Vagina (tissue), 2 donors: ENCODE measurements around the gene SLC10A3. TPM values are rescaled to one million over a fixed set of nuclear protein-coding genes. Genes with fewer than 3 reads are reported as not detected.

Source experiments
- DNase-seq, 2 donors: peaks; one replicate each; pipeline ENCODE4 v3.0.0-alpha.2; 2017; ENCODE audit errors: extremely low spot score in 2 of 2
- H3K27ac ChIP-seq: fragments of 200-600 bp; sonication (generic); one replicate; pipeline ENCODE4 v1.5.1; 2019
- H3K27me3 ChIP-seq: fragments of 200-600 bp; sonication (generic); one replicate; pipeline ENCODE4 v1.5.1; 2019
- H3K36me3 ChIP-seq, 2 donors: fragments of 200-600 bp; sonication (generic); one replicate each; pipeline ENCODE4 v1.5.1; 2017 to 2019
- H3K4me1 ChIP-seq: fragments of 200-600 bp; sonication (generic); one replicate; pipeline ENCODE4 v1.5.1; 2019
- H3K4me3 ChIP-seq, 2 donors: fragments of 200-600 bp; sonication (generic); 1 replicate in 1 of 2; 2 replicates in 1 of 2; pipeline ENCODE4 v1.5.1; 2016 to 2019
- H3K9me3 ChIP-seq: fragments of 200-600 bp; sonication (generic); one replicate; pipeline ENCODE4 v1.5.1; 2019
- CTCF ChIP-seq, 3 experiments: fragments of 450-650 bp in 2 of 3; fragments of 200-600 bp in 1 of 3; sonication (generic) in 1 of 3; IDR thresholded peaks; one replicate each; pipeline ENCODE4 v1.5.1; 2017 to 2019; ENCODE audit warnings: antibody characterized with exemption in 3 of 3, mild to moderate bottlenecking in 2 of 3, moderate library complexity in 2 of 3
- POLR2A ChIP-seq, 2 donors: fragments of 450-650 bp; IDR thresholded peaks; one replicate each; pipeline ENCODE4 v1.6.1; 2017; ENCODE audit warnings: antibody characterized with exemption in 2 of 2, mild to moderate bottlenecking in 2 of 2, moderate library complexity in 2 of 2
- POLR2AphosphoS5 ChIP-seq, 2 donors: sonication (generic); formaldehyde crosslinking; IDR thresholded peaks; one replicate each; pipeline ENCODE4 v1.9.0; 2017; ENCODE audit warnings: antibody characterized with exemption in 2 of 2, mild to moderate bottlenecking in 2 of 2, low read depth in 1 of 2; ENCODE audit not compliant: insufficient read depth in 1 of 2
- intact Hi-C: fragments of 100-400 bp; cut with DNase I; formaldehyde crosslinking; loops from one replicate; pipeline ENCODE4 v1.15.1; 2023
- total RNA-seq: library from RNA; depleted of rRNA; stranded (reverse); fragments of >200 nt; gene quantifications from one replicate; pipeline ENCODE4 v1.2.3, GENCODE V29; 2016

Gene SLC10A3
- total RNA-seq, 1 donor from 2014 or later = 28.2 TPM

- Histone ChIP-seq H3K4me1 (no peaks in the 10 kb centered on the region), H3K27me3 (no peaks in the 10 kb centered on the region), H3K4me3 (no peak overlapping the region), H3K36me3 (peaks cover 0 to 7% of the 10 kb centered on the region in 2 donors), H3K9me3 (no peaks in the 10 kb centered on the region), H3K27ac (no peak overlapping the region)
- TF ChIP-seq POLR2A (IDR thresholded peaks at IDR 0.05) = no peak
- TF ChIP-seq POLR2AphosphoS5 (IDR thresholded peaks at IDR 0.05; ENCODE audit: insufficient read depth in 1 of 2, low read depth in 1 of 2) = no peak
- no peak for TF ChIP-seq CTCF (IDR thresholded peaks at IDR 0.05)
- intact Hi-C loops = no loop called here
- DNase-seq = no peak
These were observed 21.3 kb upstream of the SLC10A3 start for GRCh38 chrX:154511761-154512160.

GRCh38 chrX:154509455-154509854, 19.0 kb upstream of the SLC10A3 start:
- peaks cover 0 to 7% of the 10 kb centered on the region in 2 donors for H3K36me3 ChIP-seq
- H3K4me1 ChIP-seq = no peaks in the 10 kb centered on the region
- no peak for TF ChIP-seq CTCF (IDR thresholded peaks at IDR 0.05)
- intact Hi-C loops = no loop called here
- no peaks in the 10 kb centered on the region for H3K27me3 ChIP-seq
- H3K9me3 ChIP-seq = no peaks in the 10 kb centered on the region
- H3K27ac ChIP-seq = no peak overlapping the region
- no peak for DNase-seq
- no peak overlapping the region for H3K4me3 ChIP-seq

GRCh38 chrX:154508384-154508745, 17.9 kb upstream of the SLC10A3 start:
- no peak for TF ChIP-seq POLR2AphosphoS5 (IDR thresholded peaks at IDR 0.05; ENCODE audit: insufficient read depth in 1 of 2, low read depth in 1 of 2)
- TF ChIP-seq CTCF (IDR thresholded peaks at IDR 0.05) = no peak
- TF ChIP-seq POLR2A (IDR thresholded peaks at IDR 0.05) = no peak
- no peak for DNase-seq

GRCh38 chrX:154507673-154508383, 17.4 kb upstream of the SLC10A3 start:
- H3K4me1 ChIP-seq = no peaks in the 10 kb centered on the region
- no peaks in the 10 kb centered on the region for H3K9me3 ChIP-seq
- intact Hi-C loops = no loop called here
- peaks cover 0 to 7% of the 10 kb centered on the region in 2 donors for H3K36me3 ChIP-seq
- no peak overlapping the region for H3K27ac ChIP-seq
- H3K27me3 ChIP-seq = no peaks in the 10 kb centered on the region
- TF ChIP-seq POLR2AphosphoS5 (IDR thresholded peaks at IDR 0.05; ENCODE audit: insufficient read depth in 1 of 2, low read depth in 1 of 2) = no peak
- TF ChIP-seq POLR2A (IDR thresholded peaks at IDR 0.05) = no peak
- TF ChIP-seq CTCF (IDR thresholded peaks at IDR 0.05) = no peak
- no peak overlapping the region for H3K4me3 ChIP-seq
- no peak for DNase-seq

More at GRCh38 chrX:154508384-154508745, 17.9 kb upstream of the SLC10A3 start:
- peaks cover 0 to 7% of the 10 kb centered on the region in 2 donors for H3K36me3 ChIP-seq
- H3K9me3 ChIP-seq = no peaks in the 10 kb centered on the region
- intact Hi-C loops = no loop called here
- no peaks in the 10 kb centered on the region for H3K4me1 ChIP-seq
- no peak overlapping the region for H3K4me3 ChIP-seq
- H3K27me3 ChIP-seq = no peaks in the 10 kb centered on the region
- H3K27ac ChIP-seq = no peak overlapping the region

- Histone ChIP-seq H3K9me3 (no peaks in the 10 kb centered on the region), H3K27ac (no peak overlapping the region), H3K27me3 (no peaks in the 10 kb centered on the region), H3K4me3 (no peak overlapping the region), H3K4me1 (no peaks in the 10 kb centered on the region), H3K36me3 (peaks cover 0 to 7% of the 10 kb centered on the region in 2 donors)
- no peak for DNase-seq
- intact Hi-C loops = no loop called here
- TF ChIP-seq POLR2AphosphoS5 (IDR thresholded peaks at IDR 0.05; ENCODE audit: insufficient read depth in 1 of 2, low read depth in 1 of 2) (no peak), POLR2A (IDR thresholded peaks at IDR 0.05) (no peak), CTCF (IDR thresholded peaks at IDR 0.05) (no peak)
These were observed 16.3 kb upstream of the SLC10A3 start for GRCh38 chrX:154506483-154507332.
